Esophagus (tissue), 2 donors: ENCODE results near the gene SBK2. TPM values are rescaled to one million over a fixed set of nuclear protein-coding genes. Genes with fewer than 3 reads are reported as not detected.
"Not testable (repeated sequence)": the region's sequence is repeated elsewhere in the genome, so short reads cannot be mapped to it uniquely, and the experiment has no call there.

Source experiments
- H3K27ac ChIP-seq, 2 donors: one replicate each; pipeline ENCODE4 v1.5.1; 2013; ENCODE audit warnings: low read depth in 2 of 2, mild to moderate bottlenecking in 2 of 2, inconsistent platforms in 1 of 2, low read length in 1 of 2, moderate library complexity in 1 of 2
- H3K27me3 ChIP-seq, 2 donors: one replicate each; pipeline ENCODE4 v1.6.1; 2013; ENCODE audit warnings: low read length in 2 of 2, control low read depth in 1 of 2, mild to moderate bottlenecking in 1 of 2; ENCODE audit not compliant: insufficient read depth in 2 of 2, control insufficient read depth in 1 of 2
- H3K36me3 ChIP-seq, 2 donors: one replicate each; pipeline ENCODE4 v1.6.1; 2013; ENCODE audit warnings: low read length in 1 of 2; ENCODE audit not compliant: control insufficient read depth in 2 of 2, insufficient read depth in 2 of 2
- H3K4me1 ChIP-seq, 2 donors: one replicate each; pipeline ENCODE4 v1.6.1; 2013; ENCODE audit warnings: low read length in 1 of 2; ENCODE audit not compliant: control insufficient read depth in 2 of 2, insufficient read depth in 2 of 2
- H3K4me3 ChIP-seq, 2 donors: one replicate each; pipeline ENCODE4 v1.5.1; 2013; ENCODE audit warnings: low read length in 2 of 2, mild to moderate bottlenecking in 2 of 2, low read depth in 1 of 2, moderate library complexity in 1 of 2
- H3K9me3 ChIP-seq, 2 donors: one replicate each; pipeline ENCODE4 v1.6.1; 2013; ENCODE audit warnings: mild to moderate bottlenecking in 2 of 2, low read depth in 1 of 2, low read length in 1 of 2, moderate library complexity in 1 of 2; ENCODE audit not compliant: control insufficient read depth in 2 of 2, insufficient read depth in 1 of 2
- WGBS, 2 donors: extraction: QIAGEN DNeasy Blood & Tissue Kit; methylation state at CpG; one replicate each; pipeline ENCODE4 v1.1.7; 2013; 5-methylcytosine and 5-hydroxymethylcytosine counted together
- polyA plus RNA-seq, 2 donors: library from polyadenylated mRNA; stranded (reverse); fragments of 200-250 nt; gene quantifications; one replicate each; pipeline ENCODE4 v1.2.3, GENCODE V29; 2013
- donor health status: healthy with polysubstance abuse.
- donor health status: Bipolar disorder and iron deficiency.

The SBK2 gene
- not detected for polyA plus RNA-seq

GRCh38 chr19:55536951-55537740, at the start of gene SBK2:
Gene SBK2, minus strand, starts transcription at chr19:55537133. Its CDS starts 839 bp downstream, at chr19:55536294.
- no peaks in the 10 kb centered on the region for H3K27me3 ChIP-seq
- WGBS, 2 donors: 31 to 36% methylated on average over 14 of the region's 14 CpGs
- no peak within 1 kb of the TSS for H3K27ac ChIP-seq
- H3K9me3 ChIP-seq: no peaks in the 10 kb centered on the region
- no peaks in the 10 kb centered on the region for H3K36me3 ChIP-seq
- H3K4me1 ChIP-seq: no peaks in the 10 kb centered on the region
- H3K4me3 ChIP-seq: no peak within 1 kb of the TSS

DNA sequence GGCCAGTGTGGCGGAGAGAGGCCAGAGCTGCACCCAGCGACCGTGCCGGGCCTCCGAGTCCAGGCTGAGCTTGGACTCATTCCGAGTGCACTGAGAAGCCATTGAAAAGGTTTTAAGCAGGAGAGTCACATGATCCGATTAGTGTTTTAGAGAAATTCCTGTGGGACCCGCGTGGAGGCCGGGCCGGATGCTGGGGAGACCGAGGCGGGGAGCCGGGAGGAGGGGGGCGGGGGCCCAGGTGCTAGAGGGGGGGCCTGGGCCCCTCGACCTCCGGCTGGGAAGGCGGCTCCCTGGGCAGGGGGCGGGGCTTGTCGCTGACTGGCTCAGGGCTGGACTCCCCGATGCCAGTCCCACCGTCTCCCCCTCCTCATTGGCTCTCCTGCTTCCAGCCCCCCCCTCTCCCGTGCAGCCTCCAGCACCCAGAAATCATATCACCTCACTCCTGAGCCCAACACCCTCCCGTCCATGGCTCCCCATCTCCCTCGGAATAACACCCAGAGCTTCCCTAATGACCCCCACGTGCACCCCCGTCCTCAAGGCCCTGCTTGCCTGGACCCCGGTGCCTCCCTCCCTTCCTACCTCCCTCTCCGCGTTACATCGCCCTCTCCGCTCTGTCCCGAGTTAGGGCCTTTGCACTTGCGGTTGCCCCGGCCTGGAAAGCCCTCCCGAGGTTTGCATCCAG, 48.9 kb upstream of the SBK2 start:
- Histone ChIP-seq H3K36me3 (no peaks in the 10 kb centered on the region), H3K4me1 (peaks cover 7 to 9% of the 10 kb centered on the region in 2 donors), H3K27ac (no peak overlapping the region), H3K9me3 (no peaks in the 10 kb centered on the region), H3K27me3 (no peaks in the 10 kb centered on the region), H3K4me3 (peak overlapping the region in 1 of 2 donors; percentile 21)
- WGBS, 2 donors: 3% methylated on average over 24 to 36 of the region's 36 CpGs

- no peak overlapping the region for H3K27ac ChIP-seq
Observed at GRCh38 chr19:55584871-55585270, 47.9 kb upstream of the SBK2 start.

GRCh38 chr19:55583897-55584296, 47.0 kb upstream of the SBK2 start:
- not testable (repeated sequence) for H3K36me3 ChIP-seq, H3K9me3 ChIP-seq, H3K27ac ChIP-seq, H3K4me1 ChIP-seq, H3K27me3 ChIP-seq, H3K4me3 ChIP-seq
- WGBS, 2 donors: 78 to 84% methylated on average over 8 of the region's 8 CpGs

More at GRCh38 chr19:55584871-55585270, 47.9 kb upstream of the SBK2 start:
- 89 to 90% methylated on average over 11 of the region's 11 CpGs for WGBS, 2 donors
- peaks cover 7 to 9% of the 10 kb centered on the region in 2 donors for H3K4me1 ChIP-seq
- no peaks in the 10 kb centered on the region for H3K9me3 ChIP-seq
- H3K36me3 ChIP-seq: no peaks in the 10 kb centered on the region
- H3K27me3 ChIP-seq: no peaks in the 10 kb centered on the region
- H3K4me3 ChIP-seq: no peak overlapping the region

GRCh38 chr19:55582284-55582683, 45.4 kb upstream of the SBK2 start:
- H3K4me3 ChIP-seq: not testable (repeated sequence)

DNA sequence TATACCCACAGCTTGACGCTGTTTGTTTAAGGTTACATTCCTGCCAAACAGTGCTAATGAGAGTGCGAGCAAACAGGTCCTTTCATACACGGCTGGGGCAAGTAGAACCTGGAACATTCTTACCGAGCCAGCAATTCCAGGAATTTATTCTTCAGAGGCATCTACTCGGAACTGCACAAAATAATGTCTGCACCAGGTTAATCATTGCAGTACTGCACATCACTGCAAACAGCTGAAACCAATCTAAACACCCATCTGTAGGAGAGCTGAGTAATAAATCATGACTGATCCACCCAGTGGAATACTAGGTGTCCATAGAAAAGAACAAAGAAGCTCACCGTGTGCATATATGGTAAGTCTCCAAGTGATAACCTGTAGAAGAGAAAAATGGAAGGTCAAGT, 44.9 kb upstream of the SBK2 start:
- peaks cover 4 to 8% of the 10 kb centered on the region in 2 donors for H3K36me3 ChIP-seq
- no peak overlapping the region for H3K27ac ChIP-seq
- WGBS, 2 donors: 16 to 18% methylated on average over 6 of the region's 6 CpGs
- peaks cover 1 to 9% of the 10 kb centered on the region in 2 donors for H3K4me1 ChIP-seq
- H3K9me3 ChIP-seq: no peaks in the 10 kb centered on the region
- H3K27me3 ChIP-seq: no peaks in the 10 kb centered on the region
- no peak overlapping the region for H3K4me3 ChIP-seq

More at GRCh38 chr19:55582284-55582683, 45.4 kb upstream of the SBK2 start:
- not testable (repeated sequence) for H3K36me3 ChIP-seq, H3K27me3 ChIP-seq, H3K27ac ChIP-seq, H3K9me3 ChIP-seq, H3K4me1 ChIP-seq
- WGBS, 2 donors: 63 to 82% methylated on average over 4 of the region's 4 CpGs

GRCh38 chr19:55581145-55581822, 44.4 kb upstream of the SBK2 start:
- Histone ChIP-seq H3K4me1 (peaks cover 0 to 9% of the 10 kb centered on the region in 2 donors), H3K27me3 (no peaks in the 10 kb centered on the region), H3K9me3 (no peaks in the 10 kb centered on the region), H3K36me3 (peaks cover 4 to 9% of the 10 kb centered on the region in 2 donors), H3K4me3 (peak overlapping the region; percentile 68 to 86), H3K27ac (peak overlapping the region; percentile 76 to 83)
- WGBS, 2 donors: 20 to 23% methylated on average over 12 of the region's 12 CpGs

- H3K27ac ChIP-seq: peak within 1 kb of the TSS; percentile 76 to 83
- no peaks in the 10 kb centered on the region for H3K9me3 ChIP-seq
- 0 to 1% methylated on average over 16 to 24 of the region's 24 CpGs for WGBS, 2 donors
- H3K36me3 ChIP-seq: peaks cover 4 to 9% of the 10 kb centered on the region in 2 donors
- H3K27me3 ChIP-seq: no peaks in the 10 kb centered on the region
- peaks cover 0 to 4% of the 10 kb centered on the region in 2 donors for H3K4me1 ChIP-seq
- H3K4me3 ChIP-seq: peak within 1 kb of the TSS; percentile 68 to 86
Observed at GRCh38 chr19:55580628-55581144, 43.8 kb upstream of the SBK2 start, which contains the start of gene ZNF579. Gene ZNF579, minus strand, starts transcription at chr19:55580848. Its CDS starts 1,209 bp downstream, at chr19:55579639.
